AG09309 (cell line): ENCODE results near the gene ANKRD1.
A peak's percentile ranks its signal among the peaks of the same experiment; 100 is the strongest.

Source experiments
- DNase-seq: peaks from one replicate; pipeline ENCODE4 v3.0.0-alpha.2; 2010; ENCODE audit warnings: low read depth
- H3K4me3 ChIP-seq: 2 replicates; pipeline ENCODE4 v1.5.1; 2011; ENCODE audit warnings: mild to moderate bottlenecking, low read depth, low read length, moderate library complexity; ENCODE audit not compliant: control insufficient read depth
- TF ChIP-seq, protein P1 (sequence below): IDR thresholded peaks from 2 replicates; pipeline ENCODE4 v1.5.1; 2011; ENCODE audit warnings: mild to moderate bottlenecking, low read depth, low read length, inconsistent platforms; ENCODE audit not compliant: insufficient read depth, control insufficient read depth; ENCODE audit errors: missing control alignments

Gene ANKRD1

GRCh38 chr10:90965720-90966119, 44.8 kb upstream of the ANKRD1 start:
- no peak for DNase-seq
- TF ChIP-seq, protein P1, sequence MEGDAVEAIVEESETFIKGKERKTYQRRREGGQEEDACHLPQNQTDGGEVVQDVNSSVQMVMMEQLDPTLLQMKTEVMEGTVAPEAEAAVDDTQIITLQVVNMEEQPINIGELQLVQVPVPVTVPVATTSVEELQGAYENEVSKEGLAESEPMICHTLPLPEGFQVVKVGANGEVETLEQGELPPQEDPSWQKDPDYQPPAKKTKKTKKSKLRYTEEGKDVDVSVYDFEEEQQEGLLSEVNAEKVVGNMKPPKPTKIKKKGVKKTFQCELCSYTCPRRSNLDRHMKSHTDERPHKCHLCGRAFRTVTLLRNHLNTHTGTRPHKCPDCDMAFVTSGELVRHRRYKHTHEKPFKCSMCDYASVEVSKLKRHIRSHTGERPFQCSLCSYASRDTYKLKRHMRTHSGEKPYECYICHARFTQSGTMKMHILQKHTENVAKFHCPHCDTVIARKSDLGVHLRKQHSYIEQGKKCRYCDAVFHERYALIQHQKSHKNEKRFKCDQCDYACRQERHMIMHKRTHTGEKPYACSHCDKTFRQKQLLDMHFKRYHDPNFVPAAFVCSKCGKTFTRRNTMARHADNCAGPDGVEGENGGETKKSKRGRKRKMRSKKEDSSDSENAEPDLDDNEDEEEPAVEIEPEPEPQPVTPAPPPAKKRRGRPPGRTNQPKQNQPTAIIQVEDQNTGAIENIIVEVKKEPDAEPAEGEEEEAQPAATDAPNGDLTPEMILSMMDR = no peak
- H3K4me3 ChIP-seq = no peak overlapping the region

DNA sequence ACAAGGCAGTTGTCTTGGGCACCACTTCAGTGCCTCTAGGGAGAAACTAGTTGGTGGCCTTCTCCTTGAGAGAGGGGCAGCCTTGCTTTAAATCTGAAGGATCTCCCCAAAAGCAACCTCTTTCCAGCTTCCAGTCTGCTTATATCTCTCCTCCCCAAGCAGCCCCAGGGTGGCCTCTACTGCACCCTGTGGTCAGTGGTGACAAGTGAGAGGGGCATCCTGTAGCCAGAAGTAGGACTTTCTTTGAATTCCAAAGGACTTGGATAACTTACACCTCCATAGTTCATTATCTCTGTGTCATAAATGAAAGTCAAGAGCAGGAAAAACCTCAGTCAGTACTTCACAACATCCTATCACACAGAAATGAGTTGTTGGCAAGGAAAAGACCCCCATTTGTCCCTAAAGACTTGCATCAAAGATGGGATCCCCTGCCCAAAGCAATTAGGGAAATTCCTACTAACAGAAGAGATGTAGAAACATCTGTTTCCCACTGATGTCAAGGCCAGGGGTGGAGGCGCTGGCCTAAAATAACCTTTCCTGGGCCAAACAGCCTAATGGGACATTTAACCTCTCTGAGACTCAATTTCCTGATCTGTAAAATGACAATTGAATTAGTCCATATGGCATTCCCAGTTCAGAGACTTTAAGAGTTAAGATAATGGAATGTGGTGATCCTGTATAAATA, 44.0 kb upstream of the ANKRD1 start:
- H3K4me3 ChIP-seq = no peak overlapping the region
- TF ChIP-seq, protein P1 = no peak
- no peak for DNase-seq

GRCh38 chr10:90963331-90963730, 42.4 kb upstream of the ANKRD1 start:
- DNase-seq = no peak
- H3K4me3 ChIP-seq = no peak overlapping the region
- TF ChIP-seq, protein P1 = no peak

GRCh38 chr10:90960355-90960814, 39.5 kb upstream of the ANKRD1 start:
- TF ChIP-seq, protein P1 = no peak
- DNase-seq = peak; percentile 71
- no peak overlapping the region for H3K4me3 ChIP-seq

- TF ChIP-seq, protein P1 = no peak
- DNase-seq = no peak
- H3K4me3 ChIP-seq = no peak overlapping the region
Observed at GRCh38 chr10:90959826-90960225, 38.9 kb upstream of the ANKRD1 start.

GRCh38 chr10:90958781-90959180, 37.9 kb upstream of the ANKRD1 start:
- DNase-seq = no peak
- TF ChIP-seq, protein P1 = no peak
- no peak overlapping the region for H3K4me3 ChIP-seq
